H9 (cell line): ENCODE results near the gene GID8. TPM values are rescaled to one million over a fixed set of nuclear protein-coding genes. Genes with fewer than 3 reads are reported as not detected.

Experiments
- DNase-seq: peaks from one replicate; pipeline ENCODE4 v3.0.0-alpha.2; 2017
- H2AFZ ChIP-seq: one replicate; pipeline ENCODE4 v1.6.1; 2013; ENCODE audit warnings: mild to moderate bottlenecking, low read length, control low read depth, moderate library complexity
- H2AK5ac ChIP-seq: 2 replicates; pipeline ENCODE4 v1.6.1; 2013; ENCODE audit warnings: low read length, control low read depth, mixed read lengths; ENCODE audit not compliant: insufficient read length
- H2BK120ac ChIP-seq: one replicate; pipeline ENCODE4 v1.6.1; 2013; ENCODE audit warnings: low read depth, mild to moderate bottlenecking, low read length, control low read depth, inconsistent platforms; ENCODE audit not compliant: poor library complexity, severe bottlenecking
- H2BK12ac ChIP-seq: 2 replicates; pipeline ENCODE4 v1.6.1; 2013; ENCODE audit warnings: low read length, control low read depth, mixed read lengths, low read depth; ENCODE audit not compliant: insufficient read length
- H2BK15ac ChIP-seq: 2 replicates; pipeline ENCODE4 v1.6.1; 2013; ENCODE audit warnings: low read depth, low read length, control low read depth
- H2BK20ac ChIP-seq: one replicate; pipeline ENCODE4 v1.6.1; 2013; ENCODE audit warnings: low read depth, mild to moderate bottlenecking, low read length, control low read depth, inconsistent platforms; ENCODE audit not compliant: poor library complexity, severe bottlenecking
- H2BK5ac ChIP-seq: 2 replicates; pipeline ENCODE4 v1.6.1; 2013; ENCODE audit warnings: low read length, control low read depth, mixed read lengths; ENCODE audit not compliant: insufficient read length
- H3K14ac ChIP-seq: 2 replicates; pipeline ENCODE4 v1.6.1; 2013; ENCODE audit warnings: low read length, control low read depth; ENCODE audit not compliant: insufficient read depth
- H3K18ac ChIP-seq: 2 replicates; pipeline ENCODE4 v1.6.1; 2013; ENCODE audit warnings: low read depth, mild to moderate bottlenecking, mixed read lengths, low read length, control low read depth; ENCODE audit not compliant: insufficient read length
- H3K23ac ChIP-seq: 2 replicates; pipeline ENCODE4 v1.6.1; 2013; ENCODE audit warnings: low read length, control low read depth, mixed read lengths, low read depth; ENCODE audit not compliant: insufficient read length
- H3K23me2 ChIP-seq: 2 replicates; pipeline ENCODE4 v1.6.1; 2013; ENCODE audit warnings: low read depth, mild to moderate bottlenecking, mixed read lengths, low read length, control low read depth; ENCODE audit not compliant: insufficient read length, poor library complexity, severe bottlenecking
- H3K27ac ChIP-seq: 2 replicates; pipeline ENCODE4 v1.5.1; 2013; ENCODE audit warnings: low read length, control low read depth, mixed read lengths, low read depth; ENCODE audit not compliant: insufficient read length
- H3K27me3 ChIP-seq: 2 replicates; pipeline ENCODE4 v1.6.1; 2013; ENCODE audit warnings: low read length, control low read depth, inconsistent platforms; ENCODE audit not compliant: insufficient read depth
- H3K4ac ChIP-seq: 2 replicates; pipeline ENCODE4 v1.6.1; 2013; ENCODE audit warnings: low read depth, mild to moderate bottlenecking, control low read depth, inconsistent platforms, low read length, moderate library complexity
- H3K4me1 ChIP-seq: 2 replicates; pipeline ENCODE4 v1.6.1; 2013; ENCODE audit warnings: low read length, control low read depth, inconsistent platforms; ENCODE audit not compliant: insufficient read depth
- H3K4me2 ChIP-seq: 2 replicates; pipeline ENCODE4 v1.6.1; 2013; ENCODE audit warnings: low read length, control low read depth, mixed read lengths; ENCODE audit not compliant: insufficient read length, insufficient read depth
- H3K56ac ChIP-seq: 2 replicates; pipeline ENCODE4 v1.6.1; 2013; ENCODE audit warnings: low read depth, mild to moderate bottlenecking, mixed read lengths, low read length, control low read depth; ENCODE audit not compliant: insufficient read length
- H3K79me1 ChIP-seq: 2 replicates; pipeline ENCODE4 v1.6.1; 2013; ENCODE audit warnings: low read depth, mild to moderate bottlenecking, moderate library complexity, low read length, control low read depth, inconsistent platforms; ENCODE audit not compliant: insufficient read depth, poor library complexity, severe bottlenecking
- H3K79me2 ChIP-seq: 2 replicates; pipeline ENCODE4 v1.6.1; 2013; ENCODE audit warnings: low read length, control low read depth, inconsistent platforms; ENCODE audit not compliant: insufficient read depth
- H3K9ac ChIP-seq: 2 replicates; pipeline ENCODE4 v1.6.1; 2013; ENCODE audit warnings: low read length, control low read depth, mixed read lengths; ENCODE audit not compliant: insufficient read length; ENCODE audit errors: extremely low read depth
- H3K9me3 ChIP-seq: one replicate; pipeline ENCODE4 v1.6.1; 2013; ENCODE audit warnings: low read depth, low read length, inconsistent platforms; ENCODE audit not compliant: control insufficient read depth
- H3T11ph ChIP-seq: one replicate; pipeline ENCODE4 v1.6.1; 2013; ENCODE audit warnings: mild to moderate bottlenecking, low read length, control low read depth, inconsistent platforms
- H4K20me1 ChIP-seq: one replicate; pipeline ENCODE4 v1.6.1; 2013; ENCODE audit not compliant: control insufficient read depth, insufficient read length, insufficient read depth
- H4K5ac ChIP-seq: 2 replicates; pipeline ENCODE4 v1.6.1; 2013; ENCODE audit warnings: low read depth, mild to moderate bottlenecking, mixed read lengths, low read length, control low read depth; ENCODE audit not compliant: insufficient read length
- H4K8ac ChIP-seq: replicated peaks from 2 replicates; pipeline ENCODE4 v1.6.1; 2013; ENCODE audit warnings: low read length, control low read depth, mixed read lengths, low read depth; ENCODE audit not compliant: insufficient read length
- H4K91ac ChIP-seq: 2 replicates; pipeline ENCODE4 v1.6.1; 2013; ENCODE audit warnings: low read depth, mild to moderate bottlenecking, moderate library complexity, mixed read lengths, low read length, control low read depth; ENCODE audit not compliant: insufficient read length
- H3K27ac Mint-ChIP-seq, 3 experiments: 2 replicates in 2 of 3; 3 replicates in 1 of 3; pipeline ENCODE4 v1.8.0; 2020 to 2021; ENCODE audit warnings: mixed read lengths in 3 of 3, mild to moderate bottlenecking in 1 of 3, moderate library complexity in 1 of 3
- H3K27me3 Mint-ChIP-seq: 2 replicates; pipeline ENCODE4 v1.8.0; 2021; ENCODE audit warnings: low read depth, mild to moderate bottlenecking, moderate library complexity, mixed read lengths
- H3K36me3 Mint-ChIP-seq, 3 experiments: 2 replicates in 2 of 3; 3 replicates in 1 of 3; pipeline ENCODE4 v1.8.0; 2020 to 2021; ENCODE audit warnings: low read depth in 3 of 3, mixed read lengths in 3 of 3; ENCODE audit not compliant: insufficient read depth in 1 of 3
- H3K4me1 Mint-ChIP-seq, 2 experiments: 2 replicates each; pipeline ENCODE4 v1.8.0; 2020; ENCODE audit warnings: mixed read lengths in 2 of 2
- H3K4me3 Mint-ChIP-seq, 2 experiments: 2 replicates in 1 of 2; 3 replicates in 1 of 2; pipeline ENCODE4 v1.8.0; 2020 to 2021; ENCODE audit warnings: mild to moderate bottlenecking in 2 of 2, mixed read lengths in 2 of 2, moderate library complexity in 1 of 2
- H3K9me3 Mint-ChIP-seq, 2 experiments: 2 replicates in 1 of 2; 3 replicates in 1 of 2; pipeline ENCODE4 v1.8.0; 2020; ENCODE audit warnings: mild to moderate bottlenecking in 2 of 2, mixed read lengths in 2 of 2, moderate library complexity in 1 of 2
- WGBS: extraction: QIAGEN DNeasy Blood & Tissue Kit; methylation state at CpG from one replicate; pipeline ENCODE4 v1.1.7; 2013; ENCODE audit warnings: missing lambda C conversion rate, low lambda C conversion rate, mixed read lengths; ENCODE audit not compliant: insufficient read length; ENCODE audit errors: extremely low coverage; 5-methylcytosine and 5-hydroxymethylcytosine counted together
- total RNA-seq: library from RNA; stranded (reverse); gene quantifications from 2 replicates; pipeline ENCODE4 v1.2.1, GENCODE V29; 2021
- TF ChIP-seq, protein P1 (sequence below): fragments of 200-600 bp; sonication (generic); conservative IDR thresholded peaks from 3 replicates; pipeline ENCODE4 v1.8.0; 2021; ENCODE audit warnings: antibody characterized with exemption, mild to moderate bottlenecking

The GID8 gene
- total RNA-seq, 1 experiment from 2014 or later: 60.9 TPM

DNA sequence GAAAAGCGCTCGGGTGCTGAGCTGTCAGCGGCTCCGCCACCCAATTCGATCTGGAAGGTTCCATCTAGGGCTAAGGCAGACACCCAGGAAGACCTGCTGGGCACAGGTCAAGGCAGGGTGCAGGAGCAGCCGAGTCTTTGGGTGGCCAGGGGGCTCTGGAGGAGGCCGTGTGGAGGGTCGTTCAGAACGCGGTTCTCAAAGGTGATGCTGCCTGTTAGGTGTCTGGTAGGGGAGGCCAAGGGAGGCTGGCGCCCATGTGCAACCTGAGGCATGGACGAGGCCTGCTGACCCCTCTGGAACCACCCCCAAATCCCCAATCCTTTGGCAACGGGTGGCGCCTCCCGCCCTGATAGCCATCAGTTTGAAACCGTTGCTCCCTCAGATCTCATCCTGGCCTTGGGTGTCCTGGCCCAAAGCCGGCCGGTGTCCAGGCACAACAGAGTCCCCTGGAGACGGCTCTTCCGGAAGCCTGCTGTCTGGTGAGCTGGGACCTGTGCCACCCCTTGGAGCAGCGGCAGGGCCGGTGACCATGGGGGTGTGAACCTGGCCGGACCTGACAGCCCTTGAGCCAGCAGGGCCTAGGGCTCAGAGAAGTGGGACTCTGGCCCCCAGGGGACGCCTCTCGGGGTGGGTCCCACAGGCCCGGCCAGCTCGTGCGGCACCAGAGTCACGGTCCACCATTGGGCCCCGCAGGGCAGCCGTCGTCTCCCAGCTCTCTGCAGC, 25.1 kb downstream of the GID8 start:
- H3K4me2 ChIP-seq: no peak overlapping the region
- WGBS: no CpG with 5 or more reads among the region's 32 CpGs
- H3K9me3 Mint-ChIP-seq: no peaks in the 10 kb centered on the region

More for the DNA sequence above, 25.1 kb downstream of the GID8 start:
- Histone ChIP-seq H3K9ac (no peak overlapping the region), H2BK5ac (no peak overlapping the region), H4K91ac (no peak overlapping the region), H3K27ac (no peak overlapping the region), H3K18ac (no peak overlapping the region), H4K8ac (no peak overlapping the region), H3K4me1 (no peaks in the 10 kb centered on the region), H2AFZ (no peak overlapping the region), H2BK15ac (no peak overlapping the region), H3K14ac (no peak overlapping the region), H3K56ac (no peak overlapping the region), H3K79me1 (no peaks in the 10 kb centered on the region), H3K4ac (no peak overlapping the region), H3K23ac (no peak overlapping the region), H4K5ac (no peak overlapping the region), H3K79me2 (no peaks in the 10 kb centered on the region), H3K27me3 (no peaks in the 10 kb centered on the region), H3T11ph (no peak overlapping the region), H3K9me3 (no peaks in the 10 kb centered on the region), H4K20me1 (no peaks in the 10 kb centered on the region), H2AK5ac (no peak overlapping the region), H2BK12ac (no peak overlapping the region), H2BK20ac (no peak overlapping the region), H2BK120ac (no peak overlapping the region), H3K23me2 (no peaks in the 10 kb centered on the region)
- TF ChIP-seq, protein P1, sequence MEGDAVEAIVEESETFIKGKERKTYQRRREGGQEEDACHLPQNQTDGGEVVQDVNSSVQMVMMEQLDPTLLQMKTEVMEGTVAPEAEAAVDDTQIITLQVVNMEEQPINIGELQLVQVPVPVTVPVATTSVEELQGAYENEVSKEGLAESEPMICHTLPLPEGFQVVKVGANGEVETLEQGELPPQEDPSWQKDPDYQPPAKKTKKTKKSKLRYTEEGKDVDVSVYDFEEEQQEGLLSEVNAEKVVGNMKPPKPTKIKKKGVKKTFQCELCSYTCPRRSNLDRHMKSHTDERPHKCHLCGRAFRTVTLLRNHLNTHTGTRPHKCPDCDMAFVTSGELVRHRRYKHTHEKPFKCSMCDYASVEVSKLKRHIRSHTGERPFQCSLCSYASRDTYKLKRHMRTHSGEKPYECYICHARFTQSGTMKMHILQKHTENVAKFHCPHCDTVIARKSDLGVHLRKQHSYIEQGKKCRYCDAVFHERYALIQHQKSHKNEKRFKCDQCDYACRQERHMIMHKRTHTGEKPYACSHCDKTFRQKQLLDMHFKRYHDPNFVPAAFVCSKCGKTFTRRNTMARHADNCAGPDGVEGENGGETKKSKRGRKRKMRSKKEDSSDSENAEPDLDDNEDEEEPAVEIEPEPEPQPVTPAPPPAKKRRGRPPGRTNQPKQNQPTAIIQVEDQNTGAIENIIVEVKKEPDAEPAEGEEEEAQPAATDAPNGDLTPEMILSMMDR: no peak
- H3K36me3 Mint-ChIP-seq: peaks cover 0 to 16% (median 0%) of the 10 kb centered on the region in 3 experiments; a peak in 4 of 7 replicates
- H3K4me3 Mint-ChIP-seq: no peak overlapping the region
- H3K27me3 Mint-ChIP-seq: no peaks in the 10 kb centered on the region
- peaks cover 0 to 7% of the 10 kb centered on the region in 2 experiments; a peak in 1 of 4 replicates for H3K4me1 Mint-ChIP-seq
- no peak overlapping the region for H3K27ac Mint-ChIP-seq
- no peak for DNase-seq
